Cardiac muscle cell (in vitro differentiated cells and primary cell): ENCODE results near the gene PROX1. TPM values are rescaled to one million over a fixed set of nuclear protein-coding genes. Genes with fewer than 3 reads are reported as not detected.
A peak's percentile ranks its signal among the peaks of the same experiment; 100 is the strongest.

Source experiments
- DNase-seq, 2 donors: peaks; one replicate each; pipeline versions ENCODE4 v3.0.0 to v3.0.0-alpha.2; 2010 to 2017; ENCODE audit warnings: low read depth in 1 of 2, low spot score in 1 of 2
- H3K27ac ChIP-seq: fragments of 200-600 bp; sonication (generic); 2 replicates; pipeline ENCODE4 v1.5.1; 2016
- H3K27me3 ChIP-seq: fragments of 200-600 bp; sonication (generic); 2 replicates; pipeline ENCODE4 v1.6.0; 2016; ENCODE audit warnings: control low read depth
- H3K36me3 ChIP-seq: fragments of 200-600 bp; sonication (generic); 2 replicates; pipeline ENCODE4 v1.5.1; 2016; ENCODE audit warnings: control low read depth
- H3K4me1 ChIP-seq: fragments of 200-600 bp; sonication (generic); 2 replicates; pipeline ENCODE4 v1.8.1; 2017; ENCODE audit warnings: low read depth, mild to moderate bottlenecking, mixed run types
- H3K4me3 ChIP-seq: fragments of 200-600 bp; sonication (generic); 2 replicates; pipeline ENCODE4 v1.5.1; 2016; ENCODE audit warnings: mild to moderate bottlenecking
- H3K9me3 ChIP-seq: fragments of 200-600 bp; sonication (generic); 2 replicates; pipeline ENCODE4 v1.5.1; 2017; ENCODE audit warnings: low read depth, mild to moderate bottlenecking, control low read depth
- polyA plus RNA-seq: library from polyadenylated mRNA; unstranded; fragments of >200 nt; fragmentation: Nextera tagmentation; extraction: Ambion mirVana; gene quantifications from 2 replicates; pipeline ENCODE4 v1.2.1, GENCODE V29; 2016
- total RNA-seq: library from RNA; depleted of rRNA; stranded (reverse); fragments of >200 nt; gene quantifications from 2 replicates; pipeline ENCODE4 v1.2.3, GENCODE V29; 2016
- TF ChIP-seq, protein P1 (sequence below): IDR thresholded peaks from 2 replicates; pipeline ENCODE4 v1.5.1; 2012; ENCODE audit warnings: low read depth, mild to moderate bottlenecking, low read length

The PROX1 gene
- total and polyA plus RNA-seq, 2 experiments from 2014 or later, result 10.1 to 28.7 TPM

DNA sequence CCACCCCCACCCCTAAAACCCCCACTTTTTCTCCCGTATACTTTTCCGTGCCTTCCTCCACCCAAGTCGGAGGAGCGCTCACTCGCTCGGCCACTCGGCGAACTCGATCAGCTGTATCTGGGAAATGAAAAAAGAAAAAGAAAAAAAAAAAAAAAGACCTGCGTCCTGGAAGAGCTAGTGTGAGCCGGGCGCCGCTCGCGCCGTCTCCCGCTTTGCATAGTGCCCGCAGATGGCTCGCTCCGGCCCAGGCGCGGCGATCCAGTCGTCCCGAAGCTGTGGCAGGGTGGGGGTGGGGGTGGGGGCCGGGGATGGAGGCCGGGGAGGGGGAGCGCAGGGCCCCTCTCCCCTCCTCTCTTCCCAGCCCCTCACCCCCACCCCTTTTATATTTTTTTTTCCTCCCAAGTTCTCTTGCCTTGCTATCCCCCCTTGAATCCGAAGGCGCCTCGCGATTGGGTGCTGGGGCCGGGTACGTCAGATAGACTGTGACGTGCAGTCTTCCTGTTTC lies 299 bp upstream of the PROX1 start:
- Histone ChIP-seq H3K27ac (peak overlapping the region; percentile 84), H3K9me3 (no peaks in the 10 kb centered on the region), H3K27me3 (peaks cover 10% of the 10 kb centered on the region), H3K36me3 (no peaks in the 10 kb centered on the region), H3K4me1 (peaks cover 33% of the 10 kb centered on the region), H3K4me3 (peak overlapping the region; percentile 91)
- TF ChIP-seq, protein P1, sequence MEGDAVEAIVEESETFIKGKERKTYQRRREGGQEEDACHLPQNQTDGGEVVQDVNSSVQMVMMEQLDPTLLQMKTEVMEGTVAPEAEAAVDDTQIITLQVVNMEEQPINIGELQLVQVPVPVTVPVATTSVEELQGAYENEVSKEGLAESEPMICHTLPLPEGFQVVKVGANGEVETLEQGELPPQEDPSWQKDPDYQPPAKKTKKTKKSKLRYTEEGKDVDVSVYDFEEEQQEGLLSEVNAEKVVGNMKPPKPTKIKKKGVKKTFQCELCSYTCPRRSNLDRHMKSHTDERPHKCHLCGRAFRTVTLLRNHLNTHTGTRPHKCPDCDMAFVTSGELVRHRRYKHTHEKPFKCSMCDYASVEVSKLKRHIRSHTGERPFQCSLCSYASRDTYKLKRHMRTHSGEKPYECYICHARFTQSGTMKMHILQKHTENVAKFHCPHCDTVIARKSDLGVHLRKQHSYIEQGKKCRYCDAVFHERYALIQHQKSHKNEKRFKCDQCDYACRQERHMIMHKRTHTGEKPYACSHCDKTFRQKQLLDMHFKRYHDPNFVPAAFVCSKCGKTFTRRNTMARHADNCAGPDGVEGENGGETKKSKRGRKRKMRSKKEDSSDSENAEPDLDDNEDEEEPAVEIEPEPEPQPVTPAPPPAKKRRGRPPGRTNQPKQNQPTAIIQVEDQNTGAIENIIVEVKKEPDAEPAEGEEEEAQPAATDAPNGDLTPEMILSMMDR, result no peak
- DNase-seq, result peak in 1 of 2 donors; percentile 91

DNA sequence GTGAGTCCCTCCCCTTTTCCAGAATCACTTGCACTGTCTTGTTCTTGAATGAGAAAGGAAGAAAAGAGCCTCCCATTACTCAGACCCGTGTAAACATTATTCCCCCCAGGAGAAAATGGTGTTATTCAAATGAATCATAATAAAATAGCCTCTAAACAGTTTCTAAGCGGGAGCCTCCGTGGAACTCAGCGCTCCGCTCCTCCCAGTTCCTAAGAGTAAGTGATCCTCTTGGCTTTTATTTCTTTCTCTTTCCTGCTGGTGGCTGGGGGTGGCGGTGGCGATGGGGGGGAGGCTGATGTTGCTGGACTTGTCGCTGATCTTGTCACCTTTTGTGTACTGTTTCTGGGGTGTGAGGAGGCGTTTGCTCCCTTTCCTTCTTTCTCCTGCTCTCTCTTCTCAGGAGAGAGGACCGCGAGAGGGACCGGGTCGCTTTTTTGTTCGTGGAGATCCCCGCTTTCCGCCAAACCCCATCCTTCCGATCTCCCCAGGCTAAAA lies 781 bp downstream of the PROX1 start:
- peaks cover 40% of the 10 kb centered on the region for H3K4me1 ChIP-seq
- DNase-seq, result peak in 1 of 2 donors; percentile 51
- H3K27me3 ChIP-seq, result peaks cover 10% of the 10 kb centered on the region
- H3K9me3 ChIP-seq, result no peaks in the 10 kb centered on the region
- H3K27ac ChIP-seq, result peak overlapping the region; percentile 84
- peak overlapping the region; percentile 91 for H3K4me3 ChIP-seq
- no peaks in the 10 kb centered on the region for H3K36me3 ChIP-seq
- TF ChIP-seq, protein P1, result no peak

DNA sequence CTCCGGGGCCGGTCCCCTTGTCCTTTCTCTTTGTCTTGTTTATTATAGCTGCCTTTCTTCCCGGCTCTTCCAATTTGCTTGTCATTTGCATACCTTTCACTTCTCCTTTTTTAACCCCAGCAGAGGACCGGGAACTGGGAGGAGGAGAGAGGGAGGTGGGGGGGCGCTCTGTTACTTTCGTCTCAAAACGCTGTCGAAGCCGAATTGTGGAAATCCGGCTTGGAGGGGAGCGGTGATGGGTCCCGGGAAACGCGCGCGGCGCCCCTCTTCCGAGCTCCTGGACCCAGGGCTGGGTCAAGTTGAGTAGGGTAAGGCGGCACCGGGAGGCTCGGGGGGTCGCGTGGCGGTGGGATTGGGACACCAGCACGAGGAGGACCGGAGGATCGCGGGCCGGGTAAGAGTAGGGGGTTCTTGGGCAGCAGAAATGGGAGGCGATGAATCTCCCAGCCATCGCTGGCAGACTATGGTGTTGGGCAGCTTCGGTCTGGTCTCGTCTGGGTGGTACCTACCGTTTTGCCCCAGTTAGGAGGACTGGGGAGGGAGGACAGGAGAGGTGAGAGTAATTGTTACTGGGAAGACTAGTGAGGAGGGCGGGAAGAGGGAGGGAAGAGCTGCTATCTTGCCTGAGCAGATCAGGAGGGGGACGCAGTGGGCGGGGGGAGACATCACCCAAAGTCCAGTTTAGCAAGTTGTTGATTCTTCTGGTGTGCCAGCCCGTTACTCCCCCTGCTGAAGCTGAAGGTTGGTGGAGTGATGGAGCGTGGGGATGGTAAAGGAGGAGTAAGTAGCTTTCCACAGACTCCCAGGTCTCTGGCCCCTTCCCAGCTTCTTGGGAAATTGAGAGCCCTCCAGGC lies 1.5 kb downstream of the PROX1 start:
- H3K27ac ChIP-seq, result peak overlapping the region; percentile 84
- TF ChIP-seq, protein P1, result no peak
- peaks cover 10% of the 10 kb centered on the region for H3K27me3 ChIP-seq
- H3K4me3 ChIP-seq, result peak overlapping the region; percentile 91
- no peaks in the 10 kb centered on the region for H3K36me3 ChIP-seq
- H3K4me1 ChIP-seq, result peaks cover 42% of the 10 kb centered on the region
- H3K9me3 ChIP-seq, result no peaks in the 10 kb centered on the region
- peak in 1 of 2 donors; percentile 48 for DNase-seq

DNA sequence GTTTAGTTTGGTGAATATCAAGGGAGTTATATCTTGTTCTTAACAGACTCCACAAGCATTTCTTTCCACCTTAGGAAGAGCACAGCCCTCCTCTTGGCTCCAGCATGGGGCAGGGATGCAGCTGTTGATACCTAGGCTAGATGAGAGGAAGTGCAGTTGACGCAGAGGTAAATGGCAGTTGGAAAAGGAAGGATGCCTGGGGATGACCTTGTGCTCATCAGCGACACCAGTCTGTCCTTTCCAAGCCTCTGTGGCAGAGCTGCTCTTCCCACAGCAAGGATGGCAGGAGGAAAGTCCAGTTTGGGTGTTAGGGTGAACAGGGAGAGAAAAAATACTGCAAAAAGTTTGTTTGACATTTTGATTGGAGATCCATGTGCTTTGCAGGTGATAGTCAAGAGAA lies 6.2 kb downstream of the PROX1 start:
- TF ChIP-seq, protein P1, result no peak
- DNase-seq, result no peak
- H3K27ac ChIP-seq, result no peak overlapping the region
- H3K4me1 ChIP-seq, result peaks cover 32% of the 10 kb centered on the region
- H3K36me3 ChIP-seq, result peaks cover 26% of the 10 kb centered on the region
- H3K9me3 ChIP-seq, result no peaks in the 10 kb centered on the region
- no peak overlapping the region for H3K4me3 ChIP-seq
- no peaks in the 10 kb centered on the region for H3K27me3 ChIP-seq

DNA sequence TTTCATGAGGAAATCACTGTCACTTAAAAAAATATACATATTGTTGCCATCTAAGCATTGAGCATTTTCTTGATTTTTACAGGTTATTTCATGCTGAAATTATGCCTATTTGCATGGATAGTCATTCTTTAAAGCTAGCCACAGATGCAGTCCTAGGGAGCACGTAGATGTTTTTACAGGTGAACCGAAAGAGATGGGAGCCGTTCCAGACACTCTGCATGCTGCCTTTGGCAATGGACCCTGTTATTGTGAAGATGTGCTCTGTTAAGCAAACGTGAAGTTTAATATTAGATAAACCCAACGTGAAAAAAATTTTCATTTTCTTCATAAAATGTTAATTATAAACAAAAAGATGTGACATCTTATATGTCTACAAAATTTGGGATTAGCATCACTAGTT lies 7.1 kb downstream of the PROX1 start:
- H3K27ac ChIP-seq, result no peak overlapping the region
- no peak overlapping the region for H3K4me3 ChIP-seq
- H3K27me3 ChIP-seq, result no peaks in the 10 kb centered on the region
- no peak for DNase-seq
- TF ChIP-seq, protein P1, result no peak
- H3K4me1 ChIP-seq, result peaks cover 32% of the 10 kb centered on the region
- H3K9me3 ChIP-seq, result no peaks in the 10 kb centered on the region
- H3K36me3 ChIP-seq, result peaks cover 29% of the 10 kb centered on the region
